ENCODE data around the gene ITPR2. TPM values are rescaled to one million over a fixed set of nuclear protein-coding genes. Genes with fewer than 3 reads are reported as not detected.
A peak's percentile ranks its signal among the peaks of the same experiment; 100 is the strongest.

The ITPR2 gene
- total and polyA plus RNA-seq, 4 donors, result 11.7 to 93.3 (median 35.4) TPM

DNA sequence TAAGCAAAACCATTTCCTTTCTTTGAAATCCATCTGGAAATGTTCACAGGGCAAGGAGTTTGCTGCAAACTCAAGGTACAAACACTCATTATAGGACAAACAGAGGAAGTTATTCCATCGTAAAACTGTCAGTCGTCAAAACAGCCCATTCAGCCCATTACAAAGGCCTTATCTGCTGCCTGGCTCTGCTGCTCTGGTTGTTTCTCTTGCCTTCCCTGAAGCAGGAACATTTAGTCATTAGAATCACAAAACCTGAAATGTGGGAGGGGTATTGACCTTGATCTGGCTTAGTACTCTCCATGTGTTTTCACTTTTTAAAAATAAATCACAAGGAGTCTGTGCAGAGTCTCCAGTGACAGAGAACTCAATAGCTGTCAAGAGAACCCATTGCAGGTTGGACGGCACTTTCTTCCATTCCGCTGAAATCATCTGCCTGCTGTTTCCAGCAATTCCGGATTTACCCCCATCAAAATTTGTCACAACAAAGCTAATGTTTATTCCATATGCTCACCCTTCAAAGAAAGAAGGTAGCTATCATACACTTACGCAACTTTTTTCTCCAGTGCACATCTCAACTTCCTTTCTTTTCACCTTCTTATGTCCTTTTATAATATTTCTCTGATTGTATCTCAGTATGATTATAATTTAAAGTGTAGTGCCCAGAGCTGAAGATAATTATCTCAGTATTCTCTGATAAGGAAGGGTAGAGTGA lies 24.6 kb upstream of the ITPR2 start:
- Histone ChIP-seq H3K27ac (ENCODE audit: low read depth in 1 of 2, low read length in 2 of 2) (no peak overlapping the region), H3K36me3 (ENCODE audit: control insufficient read depth in 4 of 4, insufficient read depth in 3 of 4, low read depth in 1 of 4, low read length in 3 of 4) (no peaks in the 10 kb centered on the region), H3K9ac (ENCODE audit: low read depth in 1 of 2, low read length in 2 of 2) (no peak overlapping the region), H3K4me1 (ENCODE audit: control insufficient read depth in 4 of 4, insufficient read depth in 4 of 4, low read length in 3 of 4) (peaks cover 0 to 15% (median 5%) of the 10 kb centered on the region in 4 donors), H3K27me3 (ENCODE audit: control insufficient read depth in 4 of 4, insufficient read depth in 4 of 4, low read length in 3 of 4) (no peaks in the 10 kb centered on the region), H3K9me3 (ENCODE audit: control insufficient read depth in 4 of 4, low read length in 3 of 4) (no peaks in the 10 kb centered on the region), H3K4me3 (ENCODE audit: low read depth in 1 of 3, low read length in 3 of 3) (no peak overlapping the region)
- WGBS, result 79% methylated on average over 6 of the region's 6 CpGs
- no peak for DNase-seq (ENCODE audit: low spot score)
- TF ChIP-seq GABPA (IDR thresholded peaks at IDR 0.05 in 1 of 2, conservative IDR thresholded peaks at IDR 0.05 in 1 of 2), result no peak

- H3K9ac ChIP-seq (ENCODE audit: low read depth in 1 of 2, low read length in 2 of 2), result no peak overlapping the region
- TF ChIP-seq, protein P1, sequence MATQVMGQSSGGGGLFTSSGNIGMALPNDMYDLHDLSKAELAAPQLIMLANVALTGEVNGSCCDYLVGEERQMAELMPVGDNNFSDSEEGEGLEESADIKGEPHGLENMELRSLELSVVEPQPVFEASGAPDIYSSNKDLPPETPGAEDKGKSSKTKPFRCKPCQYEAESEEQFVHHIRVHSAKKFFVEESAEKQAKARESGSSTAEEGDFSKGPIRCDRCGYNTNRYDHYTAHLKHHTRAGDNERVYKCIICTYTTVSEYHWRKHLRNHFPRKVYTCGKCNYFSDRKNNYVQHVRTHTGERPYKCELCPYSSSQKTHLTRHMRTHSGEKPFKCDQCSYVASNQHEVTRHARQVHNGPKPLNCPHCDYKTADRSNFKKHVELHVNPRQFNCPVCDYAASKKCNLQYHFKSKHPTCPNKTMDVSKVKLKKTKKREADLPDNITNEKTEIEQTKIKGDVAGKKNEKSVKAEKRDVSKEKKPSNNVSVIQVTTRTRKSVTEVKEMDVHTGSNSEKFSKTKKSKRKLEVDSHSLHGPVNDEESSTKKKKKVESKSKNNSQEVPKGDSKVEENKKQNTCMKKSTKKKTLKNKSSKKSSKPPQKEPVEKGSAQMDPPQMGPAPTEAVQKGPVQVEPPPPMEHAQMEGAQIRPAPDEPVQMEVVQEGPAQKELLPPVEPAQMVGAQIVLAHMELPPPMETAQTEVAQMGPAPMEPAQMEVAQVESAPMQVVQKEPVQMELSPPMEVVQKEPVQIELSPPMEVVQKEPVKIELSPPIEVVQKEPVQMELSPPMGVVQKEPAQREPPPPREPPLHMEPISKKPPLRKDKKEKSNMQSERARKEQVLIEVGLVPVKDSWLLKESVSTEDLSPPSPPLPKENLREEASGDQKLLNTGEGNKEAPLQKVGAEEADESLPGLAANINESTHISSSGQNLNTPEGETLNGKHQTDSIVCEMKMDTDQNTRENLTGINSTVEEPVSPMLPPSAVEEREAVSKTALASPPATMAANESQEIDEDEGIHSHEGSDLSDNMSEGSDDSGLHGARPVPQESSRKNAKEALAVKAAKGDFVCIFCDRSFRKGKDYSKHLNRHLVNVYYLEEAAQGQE (IDR thresholded peaks at IDR 0.05), result no peak
- no peak for TF ChIP-seq RXRA (IDR thresholded peaks at IDR 0.05)
- TF ChIP-seq HNF4A (conservative IDR thresholded peaks at IDR 0.05), result no peak
- no peak for TF ChIP-seq FOXA2 (IDR thresholded peaks at IDR 0.05)
- 72% methylated on average over 1 of the region's 1 CpG for WGBS
- peaks cover 0 to 15% (median 5%) of the 10 kb centered on the region in 4 donors for H3K4me1 ChIP-seq (ENCODE audit: control insufficient read depth in 4 of 4, insufficient read depth in 4 of 4, low read length in 3 of 4)
- no peaks in the 10 kb centered on the region for H3K36me3 ChIP-seq (ENCODE audit: control insufficient read depth in 4 of 4, insufficient read depth in 3 of 4, low read depth in 1 of 4, low read length in 3 of 4)
- H3K4me3 ChIP-seq (ENCODE audit: low read depth in 1 of 3, low read length in 3 of 3), result no peak overlapping the region
- H3K27ac ChIP-seq (ENCODE audit: low read depth in 1 of 2, low read length in 2 of 2), result no peak overlapping the region
- no peaks in the 10 kb centered on the region for H3K27me3 ChIP-seq (ENCODE audit: control insufficient read depth in 4 of 4, insufficient read depth in 4 of 4, low read length in 3 of 4)
- H3K9me3 ChIP-seq (ENCODE audit: control insufficient read depth in 4 of 4, low read length in 3 of 4), result no peaks in the 10 kb centered on the region
- no peak for DNase-seq (ENCODE audit: low spot score)
These were observed 22.3 kb upstream of the ITPR2 start for GRCh38 chr12:26855337-26855736.

GRCh38 chr12:26854031-26854390 lies 21.0 kb upstream of the ITPR2 start:
- peaks cover 0 to 15% (median 5%) of the 10 kb centered on the region in 4 donors for H3K4me1 ChIP-seq (ENCODE audit: control insufficient read depth in 4 of 4, insufficient read depth in 4 of 4, low read length in 3 of 4)
- H3K9ac ChIP-seq (ENCODE audit: low read depth in 1 of 2, low read length in 2 of 2), result peak overlapping the region in 1 of 2 donors; percentile 5
- WGBS, result 19% methylated on average over 2 of the region's 2 CpGs
- no peak overlapping the region for H3K4me3 ChIP-seq (ENCODE audit: low read depth in 1 of 3, low read length in 3 of 3)
- H3K27ac ChIP-seq (ENCODE audit: low read depth in 1 of 2, low read length in 2 of 2), result peak overlapping the region; percentile 44 to 48
- no peaks in the 10 kb centered on the region for H3K9me3 ChIP-seq (ENCODE audit: control insufficient read depth in 4 of 4, low read length in 3 of 4)
- no peaks in the 10 kb centered on the region for H3K27me3 ChIP-seq (ENCODE audit: control insufficient read depth in 4 of 4, insufficient read depth in 4 of 4, low read length in 3 of 4)
- no peak for DNase-seq (ENCODE audit: low spot score)
- H3K36me3 ChIP-seq (ENCODE audit: control insufficient read depth in 4 of 4, insufficient read depth in 3 of 4, low read depth in 1 of 4, low read length in 3 of 4), result no peaks in the 10 kb centered on the region
- TF ChIP-seq MAX (IDR thresholded peaks at IDR 0.05) (no peak), YY1 (IDR thresholded peaks at IDR 0.05) (no peak), EGR1 (IDR thresholded peaks at IDR 0.05; ENCODE audit: low read depth in 2 of 2) (no peak), RAD21 (IDR thresholded peaks at IDR 0.05) (no peak), SP1 (IDR thresholded peaks at IDR 0.05) (no peak), FOXA2 (IDR thresholded peaks at IDR 0.05) (no peak), GABPA (IDR thresholded peaks at IDR 0.05 in 1 of 2, conservative IDR thresholded peaks at IDR 0.05 in 1 of 2) (no peak), TAF1 (conservative IDR thresholded peaks at IDR 0.05) (no peak), HNF4G (IDR thresholded peaks at IDR 0.05) (no peak), ZBTB33 (IDR thresholded peaks at IDR 0.05) (no peak), RXRA (IDR thresholded peaks at IDR 0.05) (no peak), JUND (IDR thresholded peaks at IDR 0.05) (no peak), NR2F2 (IDR thresholded peaks at IDR 0.05) (no peak), HNF4A (conservative IDR thresholded peaks at IDR 0.05) (no peak), FOXA1 (IDR thresholded peaks at IDR 0.05) (no peak)
- TF ChIP-seq, protein P2, sequence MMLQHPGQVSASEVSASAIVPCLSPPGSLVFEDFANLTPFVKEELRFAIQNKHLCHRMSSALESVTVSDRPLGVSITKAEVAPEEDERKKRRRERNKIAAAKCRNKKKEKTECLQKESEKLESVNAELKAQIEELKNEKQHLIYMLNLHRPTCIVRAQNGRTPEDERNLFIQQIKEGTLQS (IDR thresholded peaks at IDR 0.05), result no peak
- TF ChIP-seq, protein P3, sequence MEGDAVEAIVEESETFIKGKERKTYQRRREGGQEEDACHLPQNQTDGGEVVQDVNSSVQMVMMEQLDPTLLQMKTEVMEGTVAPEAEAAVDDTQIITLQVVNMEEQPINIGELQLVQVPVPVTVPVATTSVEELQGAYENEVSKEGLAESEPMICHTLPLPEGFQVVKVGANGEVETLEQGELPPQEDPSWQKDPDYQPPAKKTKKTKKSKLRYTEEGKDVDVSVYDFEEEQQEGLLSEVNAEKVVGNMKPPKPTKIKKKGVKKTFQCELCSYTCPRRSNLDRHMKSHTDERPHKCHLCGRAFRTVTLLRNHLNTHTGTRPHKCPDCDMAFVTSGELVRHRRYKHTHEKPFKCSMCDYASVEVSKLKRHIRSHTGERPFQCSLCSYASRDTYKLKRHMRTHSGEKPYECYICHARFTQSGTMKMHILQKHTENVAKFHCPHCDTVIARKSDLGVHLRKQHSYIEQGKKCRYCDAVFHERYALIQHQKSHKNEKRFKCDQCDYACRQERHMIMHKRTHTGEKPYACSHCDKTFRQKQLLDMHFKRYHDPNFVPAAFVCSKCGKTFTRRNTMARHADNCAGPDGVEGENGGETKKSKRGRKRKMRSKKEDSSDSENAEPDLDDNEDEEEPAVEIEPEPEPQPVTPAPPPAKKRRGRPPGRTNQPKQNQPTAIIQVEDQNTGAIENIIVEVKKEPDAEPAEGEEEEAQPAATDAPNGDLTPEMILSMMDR (IDR thresholded peaks at IDR 0.05; ENCODE audit: low read depth, low read length, missing input control), result no peak
